CD4-positive, alpha-beta T cell treated with Interferon gamma for 1 hour (primary cell): ENCODE data around the gene OR11G2.
"Not testable (repeated sequence)": the region's sequence is repeated elsewhere in the genome, so short reads cannot be mapped to it uniquely, and the experiment has no call there.

Experiments
- DNase-seq: peaks from one replicate; pipeline ENCODE4 v3.0.0-alpha.2; 2020

The OR11G2 gene, protein sequence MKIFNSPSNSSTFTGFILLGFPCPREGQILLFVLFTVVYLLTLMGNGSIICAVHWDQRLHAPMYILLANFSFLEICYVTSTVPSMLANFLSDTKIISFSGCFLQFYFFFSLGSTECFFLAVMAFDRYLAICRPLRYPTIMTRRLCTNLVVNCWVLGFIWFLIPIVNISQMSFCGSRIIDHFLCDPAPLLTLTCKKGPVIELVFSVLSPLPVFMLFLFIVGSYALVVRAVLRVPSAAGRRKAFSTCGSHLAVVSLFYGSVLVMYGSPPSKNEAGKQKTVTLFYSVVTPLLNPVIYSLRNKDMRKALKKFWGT

GRCh38 chr14:20190596-20190995 lies at the start of gene OR11G2:
OR11G2 (plus strand) TSS chr14:20190896; CDS start chr14:20197438, 6,542 bp downstream.
- no peak for DNase-seq

DNA sequence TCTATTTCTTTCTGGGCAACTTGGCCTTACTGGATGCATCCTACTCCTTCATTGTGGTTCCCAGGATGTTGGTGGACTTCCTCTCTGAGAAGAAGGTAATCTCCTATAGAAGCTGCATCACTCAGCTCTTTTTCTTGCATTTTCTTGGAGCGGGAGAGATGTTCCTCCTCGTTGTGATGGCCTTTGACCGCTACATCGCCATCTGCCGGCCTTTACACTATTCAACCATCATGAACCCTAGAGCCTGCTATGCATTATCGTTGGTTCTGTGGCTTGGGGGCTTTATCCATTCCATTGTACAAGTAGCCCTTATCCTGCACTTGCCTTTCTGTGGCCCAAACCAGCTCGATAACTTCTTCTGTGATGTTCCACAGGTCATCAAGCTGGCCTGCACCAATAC lies 46.8 kb upstream of the OR11G2 start:
- no peak for DNase-seq

DNA sequence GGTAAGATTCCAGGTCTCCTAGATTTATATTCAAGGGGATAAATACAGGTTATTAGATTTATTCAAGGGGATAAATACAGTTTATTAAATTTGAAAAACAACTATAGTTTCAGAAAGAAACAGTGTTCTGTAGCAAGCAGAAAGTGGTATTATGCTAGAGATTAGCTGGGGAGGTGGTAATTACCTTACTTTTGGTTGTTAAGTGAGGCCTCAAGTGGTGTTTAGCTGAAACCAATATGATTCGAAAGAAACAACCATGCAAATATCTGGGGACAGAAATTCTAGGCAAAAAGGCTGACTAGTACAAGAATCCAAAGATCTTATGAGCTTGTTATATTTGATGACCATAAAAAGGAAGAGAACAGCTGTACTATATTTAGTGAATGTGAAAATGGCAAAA lies 45.9 kb upstream of the OR11G2 start:
- DNase-seq: no peak

- DNase-seq: no peak
These were observed 26.2 kb upstream of the OR11G2 start for GRCh38 chr14:20164462-20164861.

DNA sequence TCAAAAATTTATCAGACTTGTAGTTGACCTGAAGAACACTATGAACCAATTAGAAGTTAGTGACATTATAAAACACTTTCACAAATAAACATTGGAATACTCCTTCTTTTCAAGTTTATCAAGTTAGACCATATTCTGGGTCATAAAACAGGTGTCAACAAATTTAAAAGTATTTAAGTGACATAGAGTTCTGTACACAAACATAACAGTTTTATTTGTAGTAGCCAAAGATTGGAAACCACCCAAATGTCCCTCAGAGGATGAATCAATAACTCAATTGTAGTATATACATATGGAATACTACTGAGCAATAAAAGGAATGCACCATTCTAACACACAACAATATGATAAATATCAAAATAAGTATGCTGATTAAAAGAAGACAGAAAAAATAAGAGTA lies 23.6 kb upstream of the OR11G2 start:
- no peak for DNase-seq

DNA sequence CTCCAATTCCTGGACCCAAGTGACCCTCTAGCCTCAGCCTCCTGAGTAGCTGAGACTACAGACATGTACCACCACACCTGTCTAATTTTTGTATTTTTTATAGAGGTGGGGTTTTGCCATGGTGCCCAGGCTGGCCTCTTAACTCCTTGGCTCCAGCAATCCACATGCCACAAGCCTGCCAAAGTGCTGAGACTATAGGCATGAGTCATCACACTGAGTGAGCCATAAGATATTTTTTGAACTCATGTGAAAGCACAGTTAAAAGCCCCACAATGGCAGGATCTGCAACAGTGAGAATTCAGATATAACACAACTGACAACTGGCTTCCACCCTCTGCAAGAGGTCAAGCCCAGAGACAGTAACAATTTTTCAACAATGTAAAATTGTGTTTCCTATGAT lies 20.8 kb upstream of the OR11G2 start:
- not testable (repeated sequence) for DNase-seq

- DNase-seq: not testable (repeated sequence)
These were observed 16.5 kb upstream of the OR11G2 start for GRCh38 chr14:20174205-20174604.

DNA sequence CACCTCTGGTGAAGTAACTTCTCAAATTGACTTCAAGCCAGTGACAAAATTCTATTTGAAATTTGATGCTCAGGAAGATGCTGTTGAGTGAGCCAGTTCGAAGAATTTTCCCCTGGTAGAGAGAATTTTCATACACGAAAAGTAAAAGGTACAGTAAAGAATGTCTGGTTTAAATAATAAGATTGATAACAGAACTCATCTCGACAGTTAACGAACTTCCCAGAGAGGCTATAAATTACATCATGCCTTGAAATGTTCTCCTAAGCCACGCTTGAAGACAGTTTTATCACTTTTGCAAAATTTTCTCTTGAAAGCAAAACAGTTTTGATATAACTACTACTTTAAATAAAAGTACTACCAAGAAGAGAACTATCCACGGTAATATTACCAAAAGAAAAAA lies 14.4 kb upstream of the OR11G2 start:
- DNase-seq: no peak

DNA sequence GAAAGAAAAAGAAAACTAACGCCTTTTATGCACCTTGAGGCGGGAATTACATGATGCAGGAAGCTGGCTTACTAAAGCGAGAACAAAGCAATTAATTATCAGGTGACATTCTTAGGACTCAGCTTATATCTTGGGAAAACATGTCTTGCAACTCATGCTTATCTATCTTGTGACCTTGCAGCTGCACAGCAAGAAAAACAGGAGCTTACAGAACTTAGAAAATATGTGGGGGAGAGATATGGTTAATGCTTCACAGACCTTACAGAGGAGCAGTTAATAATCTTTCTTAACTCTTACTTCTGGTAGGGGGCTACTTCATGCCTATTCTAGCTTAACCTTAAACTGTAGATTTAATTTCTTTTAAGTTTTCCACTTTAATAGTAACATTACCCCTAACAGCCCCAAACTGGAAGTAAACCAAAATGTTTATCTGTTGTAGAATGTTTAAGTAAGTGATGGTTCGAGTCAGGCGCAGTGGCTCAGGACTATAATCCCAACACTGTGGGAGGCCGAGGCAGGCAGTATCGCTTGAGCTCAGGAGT lies 13.2 kb upstream of the OR11G2 start:
- no peak for DNase-seq

DNA sequence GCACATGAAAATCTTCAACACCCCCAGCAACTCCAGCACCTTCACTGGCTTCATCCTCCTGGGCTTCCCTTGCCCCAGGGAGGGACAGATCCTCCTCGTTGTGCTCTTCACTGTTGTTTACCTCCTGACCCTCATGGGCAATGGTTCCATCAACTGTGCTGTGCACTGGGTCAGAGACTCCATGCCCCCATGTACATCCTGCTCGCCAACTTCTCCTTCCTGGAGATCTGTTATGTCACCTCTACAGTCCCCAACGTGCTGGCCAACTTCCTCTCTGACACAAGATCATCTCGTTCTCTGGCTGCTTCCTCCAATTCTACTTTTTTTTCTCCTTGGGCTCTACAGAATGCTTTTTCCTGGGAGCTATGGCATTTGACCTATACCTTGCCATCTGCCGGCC lies 11.5 kb upstream of the OR11G2 start:
- DNase-seq: peak; percentile 13

DNA sequence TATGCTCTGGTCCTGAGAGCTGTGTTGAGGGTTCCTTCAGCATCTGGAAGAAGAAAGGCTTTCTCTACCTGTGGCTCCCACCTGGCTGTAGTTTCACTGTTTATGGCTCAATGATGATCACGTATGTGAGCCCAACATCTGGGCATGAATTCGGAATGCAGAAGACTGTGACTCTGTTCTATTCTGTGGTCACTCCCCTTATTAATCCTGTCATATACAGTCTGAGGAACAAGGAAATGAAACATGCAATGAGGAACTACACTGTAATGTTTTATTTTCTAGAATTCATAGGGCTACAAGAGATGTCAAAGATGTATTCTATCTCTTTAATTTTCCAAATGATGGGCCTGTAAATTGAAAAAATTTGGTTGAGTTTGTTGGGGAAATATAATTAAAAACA lies 10.8 kb upstream of the OR11G2 start:
- DNase-seq: no peak

DNA sequence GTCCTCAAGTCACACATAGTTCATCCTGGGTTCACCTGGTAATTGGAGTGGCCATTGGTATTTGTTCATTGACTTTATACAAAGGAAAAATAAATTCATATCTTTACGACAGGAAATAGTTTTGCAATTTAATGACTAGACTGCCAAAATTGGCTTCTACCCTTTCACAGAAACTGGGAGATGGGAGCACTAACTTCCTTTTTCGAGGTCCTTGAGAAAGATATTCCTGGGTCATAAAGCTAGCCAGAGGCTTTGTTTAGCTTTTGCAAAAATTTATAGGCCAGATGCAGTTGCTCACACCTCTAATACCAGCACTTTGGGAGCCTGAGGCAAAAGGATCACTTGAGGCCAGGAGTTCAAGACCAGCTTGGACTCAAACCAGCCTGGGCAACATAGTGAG lies 10.2 kb upstream of the OR11G2 start:
- no peak for DNase-seq

GRCh38 chr14:20184181-20184580 lies 6.5 kb upstream of the OR11G2 start:
- DNase-seq: no peak

- no peak for DNase-seq
These were observed 700 bp downstream of the OR11G2 start for GRCh38 chr14:20191396-20191795.

DNA sequence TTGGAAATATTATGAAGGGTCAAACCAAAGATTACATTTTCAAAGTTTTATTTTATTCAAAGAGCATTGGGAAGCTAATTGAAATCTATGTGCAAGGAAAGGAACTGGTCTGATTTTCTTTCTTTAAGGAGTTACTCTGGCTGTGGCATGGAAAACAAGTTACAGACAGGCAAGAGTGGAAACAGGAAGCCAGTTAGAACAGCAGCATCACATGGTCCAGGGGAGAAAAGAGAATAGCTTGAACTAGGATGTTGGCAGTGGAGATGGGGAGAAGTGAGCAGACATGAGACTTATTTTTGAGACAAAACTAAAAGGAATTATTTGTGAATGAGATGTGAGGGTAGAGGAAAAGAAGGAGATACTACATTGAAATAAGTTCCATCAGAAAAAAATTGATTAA lies 3.4 kb downstream of the OR11G2 start:
- no peak for DNase-seq

DNA sequence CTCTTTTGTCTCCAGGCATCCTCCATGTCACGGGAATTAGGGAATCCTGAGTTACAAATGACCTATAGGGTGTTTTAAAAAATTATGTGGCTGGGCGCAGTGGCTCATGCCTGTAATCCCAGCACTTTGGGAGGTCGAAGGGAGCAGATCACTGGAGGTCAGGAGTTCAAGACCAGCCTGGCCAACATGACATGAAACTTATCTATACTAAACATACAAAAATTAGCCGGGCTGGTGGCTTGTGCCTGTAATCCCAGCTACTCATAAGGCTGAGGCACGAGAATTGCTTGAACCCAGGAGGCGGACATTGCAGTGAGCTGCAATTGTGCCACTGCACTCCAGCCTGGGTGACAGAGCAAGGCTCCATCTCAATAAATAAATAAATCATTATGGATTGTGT lies 4.5 kb downstream of the OR11G2 start:
- DNase-seq: not testable (repeated sequence)

DNA sequence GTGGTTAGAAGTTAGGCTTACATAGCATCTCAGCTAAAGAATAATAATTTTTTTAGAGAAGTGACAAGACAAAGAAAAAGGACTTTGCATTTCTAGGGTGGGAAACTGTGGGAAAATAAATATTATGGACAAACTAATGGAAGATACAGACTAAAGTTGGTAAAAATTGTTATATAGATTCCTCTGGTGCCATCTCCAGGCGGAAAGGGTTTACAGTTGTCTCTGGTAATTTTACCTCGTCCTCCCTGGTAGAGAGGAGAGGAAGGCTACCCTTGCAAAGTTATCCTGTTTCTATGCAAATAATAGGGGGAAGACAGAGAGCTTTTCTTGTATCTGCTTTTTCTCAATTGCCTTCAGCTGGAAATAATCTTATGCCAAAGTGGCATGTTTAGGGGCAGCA lies 5.2 kb downstream of the OR11G2 start:
- no peak for DNase-seq

- no peak for DNase-seq
These were observed 6.8 kb downstream of the OR11G2 start for GRCh38 chr14:20197459-20197858.

- no peak for DNase-seq
These were observed 8.3 kb downstream of the OR11G2 start for GRCh38 chr14:20198991-20199390.

- no peak for DNase-seq
These were observed 14.0 kb downstream of the OR11G2 start for GRCh38 chr14:20204721-20205120.

- DNase-seq: no peak
These were observed 18.9 kb downstream of the OR11G2 start for GRCh38 chr14:20209595-20209994.

DNA sequence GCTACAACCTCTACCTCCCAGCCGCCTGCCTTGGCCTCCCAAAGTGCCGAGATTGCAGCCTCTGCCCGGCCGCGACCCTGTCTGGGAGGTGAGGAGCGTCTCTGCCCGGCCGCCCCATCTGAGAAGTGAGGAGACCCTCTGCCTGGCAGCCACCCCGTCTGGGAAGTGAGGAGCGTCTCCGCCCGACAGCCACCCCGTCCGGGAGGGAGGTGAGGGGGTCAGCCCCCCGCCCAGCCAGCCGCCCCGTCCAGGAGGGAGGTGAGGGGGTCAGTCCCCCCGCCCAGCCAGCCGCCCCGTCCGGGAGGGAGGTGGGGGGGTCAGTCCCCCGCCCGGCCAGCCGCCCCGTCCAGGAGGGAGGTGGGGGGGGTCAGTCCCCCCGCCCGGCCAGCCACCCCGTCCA lies 21.7 kb downstream of the OR11G2 start:
- DNase-seq: not testable (repeated sequence)

DNA sequence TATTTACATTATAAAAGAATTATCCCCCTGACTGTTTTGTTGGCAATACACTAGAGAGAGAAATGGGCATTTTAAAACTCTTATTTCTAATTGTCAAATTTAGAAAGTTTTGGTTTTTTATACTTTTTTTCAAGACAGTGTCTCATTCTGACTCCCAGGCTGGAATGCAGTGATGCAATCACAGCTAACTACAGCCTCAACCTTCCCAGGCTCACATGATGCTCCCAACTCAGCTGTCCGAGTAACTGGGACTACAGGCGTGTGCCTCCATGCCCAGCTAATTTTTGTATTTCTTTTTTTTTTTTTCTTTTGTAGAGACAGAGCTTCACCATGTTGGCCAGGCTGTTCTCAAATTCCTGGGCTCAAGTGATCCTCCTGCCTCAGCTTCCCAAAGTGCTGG lies 24.5 kb downstream of the OR11G2 start:
- DNase-seq: no peak

DNA sequence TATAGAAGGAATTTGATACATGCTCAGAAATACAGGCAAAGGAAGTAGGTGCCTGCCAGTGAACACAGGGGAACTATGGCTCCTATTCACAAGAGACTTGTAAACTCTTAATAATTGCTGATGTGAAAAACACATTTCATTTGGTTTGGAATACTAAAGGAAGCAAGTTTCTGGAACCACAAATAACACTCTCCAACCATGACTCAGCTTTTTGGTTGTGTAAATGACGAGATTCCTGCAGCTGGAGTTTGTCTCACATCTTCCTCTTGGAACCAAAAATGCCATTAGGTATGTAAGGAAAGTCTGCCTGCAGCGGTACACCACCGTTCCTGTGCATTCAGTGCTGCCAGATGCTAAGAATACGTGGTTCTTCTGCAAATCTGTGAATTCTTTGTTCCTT lies 28.3 kb downstream of the OR11G2 start:
- DNase-seq: no peak

DNA sequence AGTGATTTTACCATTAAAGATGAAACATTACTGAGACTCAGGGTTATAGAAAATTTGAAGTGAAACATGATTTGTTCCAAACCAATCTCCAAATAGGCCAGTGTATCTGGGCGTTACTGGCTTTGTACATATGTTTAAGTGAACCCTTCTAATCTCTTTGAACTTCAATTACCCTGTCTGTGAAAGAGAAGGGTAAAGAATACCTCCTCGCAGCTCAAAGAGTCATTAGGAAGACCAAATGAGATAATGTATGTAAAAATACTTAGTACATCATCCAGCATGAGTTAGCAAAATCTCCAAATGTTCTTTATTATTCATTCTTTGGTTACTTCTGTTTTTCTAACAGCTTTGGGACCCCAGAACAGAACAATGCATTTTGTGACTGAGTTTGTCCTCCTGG lies 32.7 kb downstream of the OR11G2 start, which contains the start of gene OR11H6:
TSS of gene OR11H6 (plus strand) at position 301 of the 400 bp plus-strand sequence. CDS start at position 301, 0 bp downstream.
- DNase-seq: no peak
